ENCODE measurements around the gene ARL8A. TPM values are rescaled to one million over a fixed set of nuclear protein-coding genes. Genes with fewer than 3 reads are reported as not detected.

ARL8A gene
- total and polyA plus RNA-seq, 9 donors = 27.4 to 41.9 (median 38.7) TPM

- no peak for DNase-seq
- Histone ChIP-seq H3K36me3 (ENCODE audit: control insufficient read depth, insufficient read depth, low read length) (no peaks in the 10 kb centered on the region), H3K27me3 (ENCODE audit: control insufficient read depth, insufficient read depth, low read length) (no peaks in the 10 kb centered on the region), H3K27ac (ENCODE audit: low read length) (no peak overlapping the region), H3K9me3 (replicated peaks; ENCODE audit: control insufficient read depth, low read depth, low read length) (no peaks in the 10 kb centered on the region), H3K4me1 (ENCODE audit: control insufficient read depth, insufficient read depth, low read length) (peaks cover 2% of the 10 kb centered on the region), H3K4me3 (ENCODE audit: low read length) (no peak overlapping the region)
- whole genome bisulfite sequencing (ENCODE audit: insufficient coverage) = 27% methylated on average over 4 of the region's 10 CpGs
These were observed 38.8 kb downstream of the ARL8A start for GRCh38 chr1:202105571-202106339.

GRCh38 chr1:202104073-202104472 lies 40.5 kb downstream of the ARL8A start:
- no peak overlapping the region for H3K27ac ChIP-seq (ENCODE audit: low read length)
- no peak overlapping the region for H3K4me3 ChIP-seq (ENCODE audit: low read length)
- DNase-seq = no peak
- H3K27me3 ChIP-seq (ENCODE audit: control insufficient read depth, insufficient read depth, low read length) = no peaks in the 10 kb centered on the region
- H3K36me3 ChIP-seq (ENCODE audit: control insufficient read depth, insufficient read depth, low read length) = no peaks in the 10 kb centered on the region
- H3K4me1 ChIP-seq (ENCODE audit: control insufficient read depth, insufficient read depth, low read length) = peaks cover 2% of the 10 kb centered on the region
- no peaks in the 10 kb centered on the region for H3K9me3 ChIP-seq (replicated peaks; ENCODE audit: control insufficient read depth, low read depth, low read length)
- 85% methylated on average over 7 of the region's 10 CpGs for WGBS (ENCODE audit: insufficient coverage)

- Histone ChIP-seq H3K4me3 (ENCODE audit: low read length) (no peak overlapping the region), H3K4me1 (ENCODE audit: control insufficient read depth, insufficient read depth, low read length) (no peaks in the 10 kb centered on the region), H3K9me3 (replicated peaks; ENCODE audit: control insufficient read depth, low read depth, low read length) (no peaks in the 10 kb centered on the region), H3K27ac (ENCODE audit: low read length) (no peak overlapping the region), H3K36me3 (ENCODE audit: control insufficient read depth, insufficient read depth, low read length) (no peaks in the 10 kb centered on the region), H3K27me3 (ENCODE audit: control insufficient read depth, insufficient read depth, low read length) (no peaks in the 10 kb centered on the region)
- WGBS (ENCODE audit: insufficient coverage) = 37% methylated on average over 1 of the region's 4 CpGs
- DNase-seq = no peak
These were observed 43.4 kb downstream of the ARL8A start for GRCh38 chr1:202101184-202101583.

GRCh38 chr1:202093858-202094257 lies 50.7 kb downstream of the ARL8A start:
- Histone ChIP-seq H3K4me1 (ENCODE audit: control insufficient read depth, insufficient read depth, low read length) (no peaks in the 10 kb centered on the region), H3K36me3 (ENCODE audit: control insufficient read depth, insufficient read depth, low read length) (no peaks in the 10 kb centered on the region), H3K4me3 (ENCODE audit: low read length) (no peak overlapping the region), H3K9me3 (replicated peaks; ENCODE audit: control insufficient read depth, low read depth, low read length) (no peaks in the 10 kb centered on the region), H3K27ac (ENCODE audit: low read length) (no peak overlapping the region), H3K27me3 (ENCODE audit: control insufficient read depth, insufficient read depth, low read length) (no peaks in the 10 kb centered on the region)
- WGBS (ENCODE audit: insufficient coverage) = 80% methylated on average over 4 of the region's 6 CpGs
- DNase-seq = no peak

- Histone ChIP-seq H3K4me1 (ENCODE audit: control insufficient read depth, insufficient read depth, low read length) (peaks cover 2% of the 10 kb centered on the region), H3K27ac (ENCODE audit: low read length) (no peak overlapping the region), H3K27me3 (ENCODE audit: control insufficient read depth, insufficient read depth, low read length) (no peaks in the 10 kb centered on the region), H3K9me3 (replicated peaks; ENCODE audit: control insufficient read depth, low read depth, low read length) (no peaks in the 10 kb centered on the region), H3K4me3 (ENCODE audit: low read length) (no peak overlapping the region), H3K36me3 (ENCODE audit: control insufficient read depth, insufficient read depth, low read length) (no peaks in the 10 kb centered on the region)
- 85% methylated on average over 3 of the region's 3 CpGs for WGBS (ENCODE audit: insufficient coverage)
- no peak for DNase-seq
These were observed 53.5 kb downstream of the ARL8A start for GRCh38 chr1:202090994-202091393.

- no peak overlapping the region for H3K4me3 ChIP-seq (ENCODE audit: low read length)
- H3K36me3 ChIP-seq (ENCODE audit: control insufficient read depth, insufficient read depth, low read length) = no peaks in the 10 kb centered on the region
- no peaks in the 10 kb centered on the region for H3K9me3 ChIP-seq (replicated peaks; ENCODE audit: control insufficient read depth, low read depth, low read length)
- no peaks in the 10 kb centered on the region for H3K27me3 ChIP-seq (ENCODE audit: control insufficient read depth, insufficient read depth, low read length)
- DNase-seq = no peak
- H3K4me1 ChIP-seq (ENCODE audit: control insufficient read depth, insufficient read depth, low read length) = peaks cover 9% of the 10 kb centered on the region
- WGBS (ENCODE audit: insufficient coverage) = 43% methylated on average over 1 of the region's 3 CpGs
- no peak overlapping the region for H3K27ac ChIP-seq (ENCODE audit: low read length)
These were observed 56.3 kb downstream of the ARL8A start for GRCh38 chr1:202088206-202088605.

- Histone ChIP-seq H3K27ac (ENCODE audit: low read length) (no peak overlapping the region), H3K4me1 (ENCODE audit: control insufficient read depth, insufficient read depth, low read length) (peaks cover 9% of the 10 kb centered on the region), H3K36me3 (ENCODE audit: control insufficient read depth, insufficient read depth, low read length) (no peaks in the 10 kb centered on the region), H3K27me3 (ENCODE audit: control insufficient read depth, insufficient read depth, low read length) (no peaks in the 10 kb centered on the region), H3K9me3 (replicated peaks; ENCODE audit: control insufficient read depth, low read depth, low read length) (no peaks in the 10 kb centered on the region), H3K4me3 (ENCODE audit: low read length) (no peak overlapping the region)
- 41% methylated on average over 5 of the region's 7 CpGs for WGBS (ENCODE audit: insufficient coverage)
- DNase-seq = no peak
These were observed 57.8 kb downstream of the ARL8A start for GRCh38 chr1:202086579-202087350.

- peak; percentile 39 for DNase-seq
- WGBS (ENCODE audit: insufficient coverage) = 76% methylated on average over 2 of the region's 7 CpGs
These were observed 58.7 kb downstream of the ARL8A start for GRCh38 chr1:202085682-202086373.

GRCh38 chr1:202084791-202085681 lies 59.5 kb downstream of the ARL8A start:
- WGBS (ENCODE audit: insufficient coverage) = 47% methylated on average over 11 of the region's 16 CpGs

More at GRCh38 chr1:202085682-202086373, 58.7 kb downstream of the ARL8A start:
- Histone ChIP-seq H3K36me3 (ENCODE audit: control insufficient read depth, insufficient read depth, low read length) (no peaks in the 10 kb centered on the region), H3K27me3 (ENCODE audit: control insufficient read depth, insufficient read depth, low read length) (no peaks in the 10 kb centered on the region), H3K9me3 (replicated peaks; ENCODE audit: control insufficient read depth, low read depth, low read length) (no peaks in the 10 kb centered on the region), H3K27ac (ENCODE audit: low read length) (no peak overlapping the region), H3K4me1 (ENCODE audit: control insufficient read depth, insufficient read depth, low read length) (peaks cover 9% of the 10 kb centered on the region), H3K4me3 (ENCODE audit: low read length) (no peak overlapping the region)

More at GRCh38 chr1:202084791-202085681, 59.5 kb downstream of the ARL8A start:
- no peaks in the 10 kb centered on the region for H3K9me3 ChIP-seq (replicated peaks; ENCODE audit: control insufficient read depth, low read depth, low read length)
- no peak overlapping the region for H3K27ac ChIP-seq (ENCODE audit: low read length)
- H3K27me3 ChIP-seq (ENCODE audit: control insufficient read depth, insufficient read depth, low read length) = no peaks in the 10 kb centered on the region
- no peak overlapping the region for H3K4me3 ChIP-seq (ENCODE audit: low read length)
- H3K36me3 ChIP-seq (ENCODE audit: control insufficient read depth, insufficient read depth, low read length) = no peaks in the 10 kb centered on the region
- H3K4me1 ChIP-seq (ENCODE audit: control insufficient read depth, insufficient read depth, low read length) = peaks cover 9% of the 10 kb centered on the region
- DNase-seq = no peak
